Liver (tissue), 9 donors: ENCODE measurements around the gene LAT. TPM values are rescaled to one million over a fixed set of nuclear protein-coding genes. Genes with fewer than 3 reads are reported as not detected.

Experiments
- DNase-seq: peaks from one replicate; pipeline ENCODE4 v3.0.0-alpha.2; 2017; ENCODE audit warnings: low spot score
- H3K27ac ChIP-seq, 2 donors: one replicate each; pipeline ENCODE4 v1.7.0; 2013; ENCODE audit warnings: inconsistent platforms in 2 of 2, low read length in 2 of 2, control low read depth in 1 of 2, low read depth in 1 of 2, mild to moderate bottlenecking in 1 of 2
- H3K27me3 ChIP-seq, 4 donors: one replicate each; pipeline versions ENCODE4 v1.6.1 to v1.7.0; 2013; ENCODE audit warnings: low read length in 3 of 4, inconsistent platforms in 1 of 4, mild to moderate bottlenecking in 1 of 4, moderate library complexity in 1 of 4; ENCODE audit not compliant: control insufficient read depth in 4 of 4, insufficient read depth in 4 of 4
- H3K36me3 ChIP-seq, 4 donors: one replicate each; pipeline versions ENCODE4 v1.6.1 to v1.7.0; 2013; ENCODE audit warnings: low read length in 3 of 4, mild to moderate bottlenecking in 3 of 4, low read depth in 1 of 4, moderate library complexity in 1 of 4; ENCODE audit not compliant: control insufficient read depth in 4 of 4, insufficient read depth in 3 of 4
- H3K4me1 ChIP-seq, 4 donors: one replicate each; pipeline versions ENCODE4 v1.6.1 to v1.7.0; 2013; ENCODE audit warnings: low read length in 3 of 4, mild to moderate bottlenecking in 3 of 4, moderate library complexity in 1 of 4; ENCODE audit not compliant: control insufficient read depth in 4 of 4, insufficient read depth in 4 of 4
- H3K4me3 ChIP-seq, 3 donors: one replicate each; pipeline versions ENCODE4 v1.6.1 to v1.7.0; 2013; ENCODE audit warnings: low read length in 3 of 3, control low read depth in 1 of 3, low read depth in 1 of 3, mild to moderate bottlenecking in 1 of 3
- H3K9ac ChIP-seq, 2 donors: one replicate each; pipeline ENCODE4 v1.7.0; 2013; ENCODE audit warnings: low read length in 2 of 2, mild to moderate bottlenecking in 2 of 2, moderate library complexity in 2 of 2, control low read depth in 1 of 2, low read depth in 1 of 2
- H3K9me3 ChIP-seq, 4 donors: one replicate each; pipeline versions ENCODE4 v1.6.1 to v1.7.0; 2013; ENCODE audit warnings: low read length in 3 of 4; ENCODE audit not compliant: control insufficient read depth in 4 of 4
- ATF3 ChIP-seq: IDR thresholded peaks from 2 replicates; pipeline ENCODE4 v1.6.1; 2016; ENCODE audit warnings: antibody characterized with exemption
- CTCF ChIP-seq: fragments of 150-350 bp; IDR thresholded peaks from 2 replicates; pipeline ENCODE4 v1.5.1; 2017; ENCODE audit warnings: improper control_type of control experiment, low read depth, low read length; ENCODE audit not compliant: missing input control
- EGR1 ChIP-seq, 2 donors: IDR thresholded peaks; 2 replicates each; pipeline ENCODE4 v1.6.1; 2016 to 2018; ENCODE audit warnings: antibody characterized with exemption in 2 of 2, low read depth in 2 of 2
- FOXA1 ChIP-seq: IDR thresholded peaks from 2 replicates; pipeline ENCODE4 v1.6.1; 2016; ENCODE audit warnings: antibody characterized with exemption
- FOXA2 ChIP-seq: IDR thresholded peaks from 2 replicates; pipeline ENCODE4 v1.6.1; 2016; ENCODE audit warnings: antibody characterized with exemption
- GABPA ChIP-seq, 2 donors: IDR thresholded peaks in 1 of 2; conservative IDR thresholded peaks in 1 of 2; 2 replicates each; pipeline ENCODE4 v1.6.1; 2016; ENCODE audit warnings: antibody characterized with exemption in 2 of 2, mild to moderate bottlenecking in 1 of 2, moderate library complexity in 1 of 2
- HNF4G ChIP-seq: IDR thresholded peaks from 2 replicates; pipeline ENCODE4 v1.6.1; 2016; ENCODE audit warnings: antibody characterized with exemption
- JUND ChIP-seq, 2 donors: IDR thresholded peaks; 2 replicates each; pipeline ENCODE4 v1.6.1; 2016; ENCODE audit warnings: antibody characterized with exemption in 2 of 2
- MAX ChIP-seq: IDR thresholded peaks from 2 replicates; pipeline ENCODE4 v1.6.1; 2016; ENCODE audit warnings: antibody characterized with exemption
- NR2F2 ChIP-seq: IDR thresholded peaks from 2 replicates; pipeline ENCODE4 v1.6.1; 2016; ENCODE audit warnings: antibody characterized with exemption
- RAD21 ChIP-seq, 2 donors: IDR thresholded peaks; 2 replicates each; pipeline ENCODE4 v1.6.1; 2016; ENCODE audit warnings: antibody characterized with exemption in 2 of 2, mild to moderate bottlenecking in 2 of 2
- REST ChIP-seq: IDR thresholded peaks from 2 replicates; pipeline ENCODE4 v1.6.1; 2016; ENCODE audit warnings: antibody characterized with exemption, mild to moderate bottlenecking
- RXRA ChIP-seq, 2 donors: IDR thresholded peaks; 2 replicates each; pipeline ENCODE4 v1.6.1; 2017 to 2018; ENCODE audit warnings: antibody characterized with exemption in 2 of 2, mild to moderate bottlenecking in 1 of 2
- SP1 ChIP-seq: IDR thresholded peaks from 2 replicates; pipeline ENCODE4 v1.6.1; 2018; ENCODE audit warnings: antibody characterized with exemption, mild to moderate bottlenecking
- TAF1 ChIP-seq: conservative IDR thresholded peaks from 2 replicates; pipeline ENCODE4 v1.6.1; 2016; ENCODE audit warnings: antibody characterized with exemption, mild to moderate bottlenecking
- YY1 ChIP-seq: IDR thresholded peaks from 2 replicates; pipeline ENCODE4 v1.6.1; 2016; ENCODE audit warnings: antibody characterized with exemption, mild to moderate bottlenecking
- ZBTB33 ChIP-seq: IDR thresholded peaks from 2 replicates; pipeline ENCODE4 v1.6.1; 2016; ENCODE audit warnings: antibody characterized with exemption
- WGBS: extraction: QIAGEN DNeasy Blood & Tissue Kit; methylation state at CpG from one replicate; pipeline ENCODE4 v1.1.7; 2013; 5-methylcytosine and 5-hydroxymethylcytosine counted together
- polyA plus RNA-seq, 2 donors: library from polyadenylated mRNA; stranded (reverse) in 1 of 2; unstranded in 1 of 2; fragments of 200-250 nt in 1 of 2; fragments of >200 nt in 1 of 2; fragmentation: Nextera tagmentation in 1 of 2; extraction: Ambion mirVana in 1 of 2; gene quantifications; one replicate each; pipeline versions ENCODE4 v1.2.1 to v1.2.3, GENCODE V29; 2013 to 2015
- total RNA-seq, 2 donors: library from RNA; depleted of rRNA; stranded (reverse); fragments of >200 nt; gene quantifications; one replicate each; pipeline ENCODE4 v1.2.3, GENCODE V29; 2014
- donor health status: healthy.
- donor health status: healthy.
- donor health status: healthy.
- donor health status: healthy.
- donor health status: healthy.

Gene LAT
- total and polyA plus RNA-seq, 4 donors = 1.3 to 2.3 (median 1.6) TPM

- no peaks in the 10 kb centered on the region for H3K9me3 ChIP-seq
- no peak overlapping the region for H3K4me3 ChIP-seq
- no peaks in the 10 kb centered on the region for H3K4me1 ChIP-seq
- no peak for DNase-seq
- 74% methylated on average over 5 of the region's 5 CpGs for WGBS
- TF ChIP-seq RXRA (IDR thresholded peaks at IDR 0.05) (no peak), YY1 (no peak), ATF3 (no peak), EGR1 (IDR thresholded peaks at IDR 0.05; ENCODE audit: low read depth in 2 of 2) (no peak)
- H3K27ac ChIP-seq = no peak overlapping the region
- no peak overlapping the region for H3K9ac ChIP-seq
- peaks cover 0 to 2% (median 0%) of the 10 kb centered on the region in 4 donors for H3K27me3 ChIP-seq
- no peaks in the 10 kb centered on the region for H3K36me3 ChIP-seq
Observed at GRCh38 chr16:29025218-29025617, 40.4 kb downstream of the LAT start.

GRCh38 chr16:29025735-29026134, 40.9 kb downstream of the LAT start:
- no peaks in the 10 kb centered on the region for H3K9me3 ChIP-seq
- WGBS = 94% methylated on average over 4 of the region's 4 CpGs
- H3K4me3 ChIP-seq = no peak overlapping the region
- no peak overlapping the region for H3K9ac ChIP-seq
- no peak overlapping the region for H3K27ac ChIP-seq
- no peak for DNase-seq
- H3K4me1 ChIP-seq = no peaks in the 10 kb centered on the region
- peaks cover 0 to 2% (median 0%) of the 10 kb centered on the region in 4 donors for H3K27me3 ChIP-seq
- no peaks in the 10 kb centered on the region for H3K36me3 ChIP-seq
- TF ChIP-seq SP1 = no peak
- no peak for TF ChIP-seq GABPA (IDR thresholded peaks at IDR 0.05 in 1 of 2, conservative IDR thresholded peaks at IDR 0.05 in 1 of 2)
- no peak for TF ChIP-seq FOXA2
- TF ChIP-seq YY1 = no peak
- TF ChIP-seq HNF4G = no peak
- TF ChIP-seq RAD21 (IDR thresholded peaks at IDR 0.05) = no peak
- no peak for TF ChIP-seq MAX
- TF ChIP-seq ATF3 = no peak
- TF ChIP-seq REST = no peak
- no peak for TF ChIP-seq TAF1
- TF ChIP-seq RXRA (IDR thresholded peaks at IDR 0.05) = no peak
- no peak for TF ChIP-seq NR2F2
- TF ChIP-seq EGR1 (IDR thresholded peaks at IDR 0.05; ENCODE audit: low read depth in 2 of 2) = no peak
- no peak for TF ChIP-seq CTCF
- TF ChIP-seq JUND (IDR thresholded peaks at IDR 0.05) = no peak
- TF ChIP-seq ZBTB33 = no peak
- no peak for TF ChIP-seq FOXA1
